ENCODE results near the gene TRPV4.
"Not testable (repeated sequence)": the region's sequence is repeated elsewhere in the genome, so short reads cannot be mapped to it uniquely, and the experiment has no call there.

The TRPV4 gene

DNA sequence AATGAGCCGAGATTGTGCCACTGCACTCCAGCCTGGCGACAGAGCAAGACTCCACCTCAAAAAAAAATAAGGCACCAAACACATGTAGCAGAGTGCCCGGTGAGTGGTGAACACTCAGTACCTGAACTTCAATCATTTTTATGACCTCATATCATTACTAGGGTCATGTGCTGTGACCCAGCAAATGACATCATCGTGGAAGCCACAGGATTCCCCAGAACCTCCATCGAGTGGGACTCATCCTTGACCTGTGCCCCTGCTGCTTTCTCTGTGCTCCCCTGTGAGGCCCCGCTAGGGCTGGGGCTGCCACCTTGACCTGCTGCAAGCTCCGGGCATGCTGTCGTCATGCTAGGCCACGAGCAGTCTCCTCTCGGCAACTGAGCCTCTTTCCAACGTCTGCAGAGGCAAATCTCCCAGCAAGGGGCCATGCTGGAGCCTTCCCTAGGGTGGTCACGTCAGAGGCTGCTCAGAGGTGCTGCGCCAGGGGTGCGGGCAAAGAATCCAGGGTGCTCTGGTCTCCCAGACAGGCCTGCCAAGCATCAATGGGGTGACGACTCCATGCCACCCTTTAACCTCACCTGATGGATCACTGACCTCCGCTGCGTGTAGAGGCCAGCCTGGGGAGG lies 28.6 kb upstream of the TRPV4 start:
- DNase-seq = no peak

GRCh38 chr12:109860977-109861376 lies 27.8 kb upstream of the TRPV4 start:
- no peak for DNase-seq

DNA sequence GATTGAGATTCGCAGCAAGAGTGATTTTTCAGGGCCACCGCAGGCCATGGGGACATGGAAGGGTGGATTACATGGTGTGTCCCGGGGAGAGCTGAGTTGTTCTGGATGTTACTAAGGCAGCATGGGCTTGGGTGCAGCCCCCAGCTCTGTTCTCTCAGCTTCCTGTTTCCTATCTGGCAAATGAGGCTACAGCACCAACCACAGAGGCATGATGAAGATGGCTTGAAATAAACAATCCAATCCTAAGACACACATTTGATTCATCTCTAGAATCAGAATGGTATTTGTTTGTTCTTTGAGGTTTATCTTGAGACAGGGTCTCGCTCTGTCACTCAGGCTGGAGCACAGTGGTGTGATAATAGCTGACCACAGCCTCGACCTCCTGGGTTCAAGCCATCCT lies 25.6 kb upstream of the TRPV4 start:
- no peak for DNase-seq

- DNase-seq = no peak
These were observed 24.5 kb upstream of the TRPV4 start for GRCh38 chr12:109857715-109858114.

- no peak for DNase-seq
These were observed 22.2 kb upstream of the TRPV4 start for GRCh38 chr12:109855377-109855776.

- DNase-seq = not testable (repeated sequence)
These were observed 17.3 kb upstream of the TRPV4 start for GRCh38 chr12:109850518-109850917.

GRCh38 chr12:109847142-109847735 lies 14.0 kb upstream of the TRPV4 start:
- no peak for DNase-seq

DNA sequence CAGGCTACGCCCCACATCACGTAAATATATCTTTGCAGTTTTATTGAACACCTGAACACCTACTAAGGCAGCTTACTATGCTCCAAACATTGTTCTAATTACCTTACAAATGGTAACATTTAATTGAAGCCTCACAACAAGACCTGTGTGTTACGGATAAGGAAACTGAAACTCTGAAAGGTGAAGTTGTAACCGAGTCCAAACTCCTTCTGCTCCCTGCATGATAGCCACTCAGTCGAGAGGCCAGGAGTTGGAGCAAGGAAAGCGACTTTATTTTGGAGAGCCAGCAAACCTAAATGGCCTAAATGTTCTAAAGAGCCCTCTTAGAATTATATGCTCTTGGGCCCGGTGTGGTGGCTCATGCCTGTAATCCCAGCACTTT lies 12.6 kb upstream of the TRPV4 start:
- DNase-seq = no peak

DNA sequence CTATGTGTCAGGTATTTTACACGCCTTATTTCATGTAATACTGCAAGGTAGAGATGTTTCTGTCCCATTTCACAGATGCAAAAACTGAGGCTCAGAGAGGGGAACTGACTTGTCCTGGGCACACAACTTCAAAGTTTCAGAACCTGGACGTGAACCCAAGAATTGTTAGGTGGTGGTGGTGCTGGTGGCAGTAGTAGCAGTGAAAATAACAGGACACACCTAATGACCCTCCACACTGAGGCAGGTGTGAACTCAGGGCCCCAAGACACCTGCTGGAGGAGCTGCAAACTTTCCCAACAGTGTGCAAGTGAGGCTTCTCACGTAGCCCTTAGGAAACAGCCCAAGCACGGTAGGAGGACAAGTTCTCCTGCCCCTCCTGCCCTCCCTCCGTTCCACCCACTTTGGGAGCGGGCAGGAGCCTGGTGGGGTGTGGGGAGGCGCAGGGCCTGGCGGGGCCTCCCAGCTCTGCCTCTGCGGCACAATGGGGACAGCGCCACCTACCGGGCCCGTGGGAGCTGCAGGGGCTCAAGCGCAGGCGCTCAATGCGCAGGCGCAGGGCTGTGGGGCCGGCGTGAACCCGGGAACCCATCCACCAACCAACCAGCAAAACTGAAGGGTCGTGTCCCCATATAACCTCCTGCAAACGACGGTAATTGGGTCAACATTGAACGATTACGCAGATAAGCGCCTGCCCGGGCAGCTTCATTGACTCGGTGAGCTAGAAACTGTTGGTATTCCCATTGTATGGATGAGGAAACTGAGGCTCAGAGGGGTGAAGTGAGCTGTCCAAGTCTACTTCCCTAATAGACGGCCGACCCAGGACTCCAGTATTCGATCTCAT lies 12.0 kb upstream of the TRPV4 start:
- DNase-seq = peak; percentile 8 to 91 (median 68)

DNA sequence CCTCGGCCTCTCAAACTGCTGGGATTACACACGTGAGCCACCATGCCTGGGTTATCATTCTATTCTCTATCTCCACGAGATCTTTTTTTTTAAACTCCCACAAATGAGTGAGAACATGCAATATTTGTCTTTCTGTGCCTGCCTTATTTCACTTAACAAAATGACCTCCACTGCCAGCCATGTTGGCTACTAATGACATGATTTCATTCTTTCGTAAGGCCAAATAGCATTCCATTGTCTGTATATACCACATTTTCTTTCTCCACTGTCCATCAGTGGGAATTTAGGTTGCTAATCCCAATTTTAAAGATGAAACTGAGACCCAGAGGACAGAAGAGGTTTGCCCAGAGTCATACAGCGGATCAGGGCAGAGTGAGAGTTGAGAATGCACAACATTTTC lies 10.9 kb upstream of the TRPV4 start:
- no peak for DNase-seq

DNA sequence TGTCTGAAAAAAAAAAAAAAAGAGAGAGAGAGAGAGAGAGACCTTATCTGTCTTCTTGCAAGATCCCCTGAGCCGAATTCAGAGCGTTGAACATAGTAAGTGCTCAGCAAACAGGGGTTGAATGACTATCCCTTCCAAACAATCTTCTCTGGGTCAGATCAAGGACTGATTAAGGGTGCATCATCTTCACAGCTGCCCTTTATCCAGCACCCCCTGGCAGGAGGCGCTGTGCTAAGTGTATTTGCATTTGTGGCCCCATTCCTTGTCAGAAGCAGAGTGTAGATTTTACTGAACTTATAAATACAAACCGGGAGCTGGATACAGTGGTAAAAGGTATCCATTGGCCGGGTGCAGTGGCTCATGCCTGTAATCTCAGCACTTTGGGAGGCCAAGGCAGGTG lies 8.8 kb upstream of the TRPV4 start:
- no peak for DNase-seq

DNA sequence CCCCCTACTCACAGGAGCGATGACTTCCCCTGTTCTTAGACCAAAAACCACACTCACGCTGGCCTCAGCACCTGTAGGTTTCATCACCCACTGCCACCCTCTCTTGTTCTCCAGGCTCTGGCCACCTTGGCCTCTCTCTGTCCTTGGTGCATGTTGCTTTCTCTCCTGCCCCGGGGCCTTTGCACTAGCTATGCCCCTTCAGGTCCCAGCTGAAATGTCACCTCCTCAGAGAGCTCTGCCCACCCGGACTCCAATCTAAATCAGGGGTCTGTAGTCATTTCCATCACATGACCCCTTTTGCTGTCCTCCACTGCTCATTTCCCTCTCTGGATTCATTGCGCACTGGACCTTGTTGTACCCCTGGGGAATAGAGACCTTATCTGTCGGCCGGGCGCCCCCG lies 8.2 kb upstream of the TRPV4 start:
- no peak for DNase-seq

GRCh38 chr12:109840305-109841074 lies 7.3 kb upstream of the TRPV4 start:
- peak in 10 of 51 donors; percentile 3 to 37 (median 17) for DNase-seq

- DNase-seq = no peak
These were observed 6.2 kb upstream of the TRPV4 start for GRCh38 chr12:109839444-109839843.

DNA sequence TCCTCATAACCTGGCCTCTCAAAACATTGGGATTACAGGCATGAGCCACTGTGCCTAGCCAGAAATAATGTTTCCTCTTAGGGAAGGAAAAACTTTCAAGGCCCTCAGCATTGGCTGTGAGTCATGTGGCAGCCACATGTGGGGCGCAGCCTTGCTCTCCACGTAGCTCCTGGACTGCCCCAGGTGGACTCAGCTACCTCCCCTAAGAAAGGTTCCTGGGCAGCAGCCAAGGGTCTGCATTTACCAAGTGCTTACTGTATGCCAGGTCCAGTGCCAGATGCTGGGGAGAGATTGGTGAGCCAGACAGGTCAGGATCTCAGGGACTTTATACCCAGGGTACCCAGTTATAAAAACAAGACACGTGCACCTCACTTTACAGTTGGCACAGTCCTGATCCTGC lies 3.7 kb upstream of the TRPV4 start:
- DNase-seq = no peak

- DNase-seq = no peak
These were observed 2.6 kb upstream of the TRPV4 start for GRCh38 chr12:109835827-109836226.

DNA sequence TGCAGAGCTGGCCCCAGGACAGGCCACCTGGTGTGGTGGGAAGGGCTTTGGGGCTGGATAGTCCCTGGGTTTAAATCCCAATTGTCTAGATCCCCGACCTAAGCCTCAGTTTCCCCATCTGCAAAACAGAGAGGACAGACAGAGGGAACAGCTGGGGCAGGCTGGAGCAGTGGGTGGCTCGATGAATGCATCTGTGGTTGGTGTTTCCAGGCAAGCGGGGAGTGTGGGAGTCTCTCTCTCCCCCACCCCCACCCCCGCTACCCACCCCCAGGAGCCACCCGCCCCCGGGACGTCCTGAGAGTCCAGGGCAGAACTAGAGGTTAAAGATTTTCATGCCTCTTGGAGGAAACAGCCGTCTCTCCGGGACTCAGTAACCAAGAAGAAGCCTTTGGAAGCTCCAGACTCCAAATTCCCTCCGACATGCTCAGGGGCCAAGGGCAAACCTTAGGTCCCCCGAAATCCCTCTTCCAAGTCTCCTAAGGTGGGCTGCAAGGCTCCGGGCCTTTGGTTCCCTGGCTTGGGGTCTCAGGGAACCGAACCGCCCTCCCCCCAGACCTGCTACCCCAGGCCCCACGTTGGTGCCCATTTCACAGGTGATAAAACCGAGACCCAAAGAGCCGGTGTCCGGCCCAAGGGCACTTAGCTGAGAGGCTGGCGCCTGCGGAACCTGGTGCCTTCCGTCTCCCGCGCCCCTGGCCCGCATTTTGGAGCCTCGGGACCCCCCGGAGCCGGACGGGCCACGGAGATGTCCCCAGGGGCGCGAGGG lies 474 bp downstream of the TRPV4 start:
- no peak for DNase-seq

DNA sequence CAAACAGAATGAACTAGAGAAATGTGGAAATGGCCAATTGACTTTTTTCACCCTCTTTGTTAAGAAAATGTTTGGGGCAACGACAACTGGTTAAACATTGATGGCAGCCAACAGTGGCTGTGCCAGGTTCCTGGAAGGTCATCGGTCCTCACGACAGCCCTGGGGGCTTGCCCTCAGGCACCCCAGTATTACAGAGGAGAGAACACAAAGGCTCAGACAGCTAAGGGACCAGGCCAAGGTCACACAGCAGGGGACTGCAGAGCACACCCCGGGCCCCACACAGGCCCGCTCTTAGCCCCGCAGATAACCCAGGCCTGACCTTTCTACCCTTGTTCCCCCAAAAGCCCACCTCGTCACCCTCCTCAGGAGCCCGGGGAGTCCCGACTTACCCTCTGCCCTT lies 1.3 kb downstream of the TRPV4 start:
- no peak for DNase-seq

GRCh38 chr12:109831365-109831764 lies 1.8 kb downstream of the TRPV4 start:
- no peak for DNase-seq

GRCh38 chr12:109830718-109831117 lies 2.5 kb downstream of the TRPV4 start:
- no peak for DNase-seq

- DNase-seq = no peak
These were observed 2.9 kb downstream of the TRPV4 start for GRCh38 chr12:109830267-109830666.
